ENCODE results near the gene IRS1. TPM values are rescaled to one million over a fixed set of nuclear protein-coding genes. Genes with fewer than 3 reads are reported as not detected.

Gene IRS1
- polyA plus RNA-seq, 1 donor (not counting 4 experiments of a cell fraction or from before 2014, with no cell fraction given) = 11.2 TPM

- no peak overlapping the region for H3K4me3 ChIP-seq (ENCODE audit: control insufficient read depth in 2 of 3, extremely low read depth in 1 of 3, insufficient read depth in 2 of 3, low read depth in 1 of 3, low read length in 3 of 3)
- H2AFZ ChIP-seq (ENCODE audit: control insufficient read depth, low read length) = no peak overlapping the region
- FAIRE-seq (no peak), DNase-seq (ENCODE audit: low read depth, low spot score) (no peak)
- H3K36me3 ChIP-seq (ENCODE audit: control insufficient read depth in 2 of 2, extremely low read depth in 1 of 2, insufficient read depth in 2 of 2, low read length in 2 of 2) = peaks cover 0 to 6% of the 10 kb centered on the region in 2 experiments
- no peaks in the 10 kb centered on the region for H3K27me3 ChIP-seq (ENCODE audit: control insufficient read depth, extremely low read depth, insufficient read depth, low read length)
- TF ChIP-seq CTCF (optimal IDR thresholded peaks at IDR 0.05 in 1 of 3, IDR thresholded peaks at IDR 0.05 in 1 of 3, conservative IDR thresholded peaks at IDR 0.05 in 1 of 3; ENCODE audit: extremely low read depth in 1 of 3, insufficient read depth in 2 of 3, low read length in 3 of 3) (no peak), EZH2 (IDR thresholded peaks at IDR 0.05; ENCODE audit: low read length) (no peak)
- no peaks in the 10 kb centered on the region for H3K9me1 ChIP-seq (ENCODE audit: control insufficient read depth, extremely low read depth, insufficient read depth, low read length)
- H3K79me2 ChIP-seq (ENCODE audit: control insufficient read depth, insufficient read depth, low read length) = no peaks in the 10 kb centered on the region
- H3K4me1 ChIP-seq (ENCODE audit: control insufficient read depth, extremely low read depth, insufficient read depth, low read length) = peaks cover 13% of the 10 kb centered on the region
- dilution Hi-C loops (cut with MboI; ENCODE audit: extremely low pct_ligation_motif_present, low sequenced_read_pairs) = no loop called here
- no peaks in the 10 kb centered on the region for H3K9me3 ChIP-seq (ENCODE audit: control insufficient read depth, low read depth, low read length)
- H4K20me1 ChIP-seq (ENCODE audit: control insufficient read depth, extremely low read depth, insufficient read depth, low read length) = no peaks in the 10 kb centered on the region
- H3K4me2 ChIP-seq (ENCODE audit: control insufficient read depth, extremely low read depth, insufficient read depth, low read depth, low read length) = no peak overlapping the region
- H3K9ac ChIP-seq (ENCODE audit: control insufficient read depth, extremely low read depth, insufficient read depth, low read length) = no peak overlapping the region
- H3K27ac ChIP-seq (ENCODE audit: control insufficient read depth, insufficient read depth, low read length) = no peak overlapping the region
Measured at GRCh38 chr2:226730481-226730880, 69.1 kb downstream of the IRS1 start.

- FAIRE-seq (no peak), DNase-seq (ENCODE audit: low read depth, low spot score) (no peak)
- no peak overlapping the region for H3K27ac ChIP-seq (ENCODE audit: control insufficient read depth, insufficient read depth, low read length)
- H3K4me3 ChIP-seq (ENCODE audit: control insufficient read depth in 2 of 3, extremely low read depth in 1 of 3, insufficient read depth in 2 of 3, low read depth in 1 of 3, low read length in 3 of 3) = no peak overlapping the region
- no peak overlapping the region for H3K4me2 ChIP-seq (ENCODE audit: control insufficient read depth, extremely low read depth, insufficient read depth, low read depth, low read length)
- no peaks in the 10 kb centered on the region for H3K27me3 ChIP-seq (ENCODE audit: control insufficient read depth, extremely low read depth, insufficient read depth, low read length)
- peaks cover 0 to 6% of the 10 kb centered on the region in 2 experiments for H3K36me3 ChIP-seq (ENCODE audit: control insufficient read depth in 2 of 2, extremely low read depth in 1 of 2, insufficient read depth in 2 of 2, low read length in 2 of 2)
- peaks cover 13% of the 10 kb centered on the region for H3K4me1 ChIP-seq (ENCODE audit: control insufficient read depth, extremely low read depth, insufficient read depth, low read length)
- H3K9me1 ChIP-seq (ENCODE audit: control insufficient read depth, extremely low read depth, insufficient read depth, low read length) = no peaks in the 10 kb centered on the region
- H4K20me1 ChIP-seq (ENCODE audit: control insufficient read depth, extremely low read depth, insufficient read depth, low read length) = no peaks in the 10 kb centered on the region
- H3K9me3 ChIP-seq (ENCODE audit: control insufficient read depth, low read depth, low read length) = no peaks in the 10 kb centered on the region
- H2AFZ ChIP-seq (ENCODE audit: control insufficient read depth, low read length) = no peak overlapping the region
- TF ChIP-seq CTCF (optimal IDR thresholded peaks at IDR 0.05 in 1 of 3, IDR thresholded peaks at IDR 0.05 in 1 of 3, conservative IDR thresholded peaks at IDR 0.05 in 1 of 3; ENCODE audit: extremely low read depth in 1 of 3, insufficient read depth in 2 of 3, low read length in 3 of 3) (no peak), EZH2 (IDR thresholded peaks at IDR 0.05; ENCODE audit: low read length) (no peak)
- dilution Hi-C loops (cut with MboI; ENCODE audit: extremely low pct_ligation_motif_present, low sequenced_read_pairs) = no loop called here
- no peak overlapping the region for H3K9ac ChIP-seq (ENCODE audit: control insufficient read depth, extremely low read depth, insufficient read depth, low read length)
- H3K79me2 ChIP-seq (ENCODE audit: control insufficient read depth, insufficient read depth, low read length) = no peaks in the 10 kb centered on the region
Measured at GRCh38 chr2:226728996-226729395, 70.6 kb downstream of the IRS1 start.

All from keratinocyte (primary cell).